GM15510 (cell line): ENCODE results near the gene ACAT2.

Source experiments
- POLR2A ChIP-seq: IDR thresholded peaks from 3 replicates; pipeline ENCODE4 v1.6.1; 2011; ENCODE audit warnings: borderline replicate concordance; ENCODE audit not compliant: insufficient read length; ENCODE audit errors: extremely low read depth

The ACAT2 gene

DNA sequence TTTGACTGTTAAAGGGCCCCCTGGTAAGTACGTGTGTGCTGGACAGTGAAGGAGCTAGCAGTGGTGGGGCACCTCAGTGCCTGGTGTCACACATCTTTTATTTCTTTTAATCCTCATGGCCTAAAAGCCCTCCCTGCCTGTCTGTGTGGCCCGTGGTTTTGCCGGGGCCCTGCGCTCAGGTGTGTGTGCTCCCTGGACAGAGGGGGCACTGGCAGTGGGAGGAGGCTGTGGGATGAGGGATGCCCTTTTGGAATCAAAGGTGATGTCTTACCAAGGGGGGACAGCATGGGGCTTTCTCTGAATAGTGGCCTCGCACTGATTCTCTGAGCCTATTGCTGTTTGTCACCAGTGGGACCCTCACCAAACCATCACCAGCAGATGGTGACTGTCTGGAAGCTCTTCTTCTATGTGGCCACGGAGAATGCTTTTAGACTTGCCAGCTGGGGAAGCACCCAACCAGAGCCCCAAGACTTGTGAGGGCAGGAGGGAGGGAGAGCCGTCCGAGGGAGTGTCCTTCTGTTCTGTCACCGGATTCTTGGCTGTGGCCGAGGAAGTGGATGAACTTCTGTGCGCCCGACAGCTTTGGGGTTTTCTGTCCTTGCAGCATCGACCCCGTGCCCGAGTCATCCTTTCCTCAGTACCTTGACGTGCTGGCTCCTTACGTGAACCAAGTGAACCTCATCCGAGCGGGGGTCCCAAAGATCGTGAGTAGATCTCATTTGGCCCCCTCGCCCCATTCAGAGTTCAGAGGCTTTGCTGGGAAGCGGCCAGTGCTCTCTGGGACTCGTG lies 56.3 kb downstream of the ACAT2 start:
- TF ChIP-seq POLR2A = no peak

DNA sequence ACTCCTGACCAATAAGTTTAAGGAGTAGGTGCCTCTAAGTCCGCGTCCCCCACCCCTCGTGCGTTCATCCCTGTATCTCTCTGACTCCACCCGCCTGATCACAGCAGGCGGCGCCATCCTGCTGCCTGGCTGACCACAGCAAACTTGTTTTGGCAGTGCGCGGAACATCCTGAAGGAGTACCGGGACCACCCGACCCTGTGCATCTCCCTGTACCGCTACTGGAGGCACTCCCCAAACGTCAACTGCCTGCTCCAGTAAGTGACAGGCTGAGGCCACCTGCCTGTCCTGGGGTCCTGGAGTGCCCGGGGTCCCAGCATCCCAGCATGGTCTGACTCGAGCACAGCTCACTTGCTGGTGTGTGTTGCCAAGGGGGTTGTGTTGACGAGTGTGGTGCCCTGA lies 57.3 kb downstream of the ACAT2 start:
- no peak for TF ChIP-seq POLR2A

DNA sequence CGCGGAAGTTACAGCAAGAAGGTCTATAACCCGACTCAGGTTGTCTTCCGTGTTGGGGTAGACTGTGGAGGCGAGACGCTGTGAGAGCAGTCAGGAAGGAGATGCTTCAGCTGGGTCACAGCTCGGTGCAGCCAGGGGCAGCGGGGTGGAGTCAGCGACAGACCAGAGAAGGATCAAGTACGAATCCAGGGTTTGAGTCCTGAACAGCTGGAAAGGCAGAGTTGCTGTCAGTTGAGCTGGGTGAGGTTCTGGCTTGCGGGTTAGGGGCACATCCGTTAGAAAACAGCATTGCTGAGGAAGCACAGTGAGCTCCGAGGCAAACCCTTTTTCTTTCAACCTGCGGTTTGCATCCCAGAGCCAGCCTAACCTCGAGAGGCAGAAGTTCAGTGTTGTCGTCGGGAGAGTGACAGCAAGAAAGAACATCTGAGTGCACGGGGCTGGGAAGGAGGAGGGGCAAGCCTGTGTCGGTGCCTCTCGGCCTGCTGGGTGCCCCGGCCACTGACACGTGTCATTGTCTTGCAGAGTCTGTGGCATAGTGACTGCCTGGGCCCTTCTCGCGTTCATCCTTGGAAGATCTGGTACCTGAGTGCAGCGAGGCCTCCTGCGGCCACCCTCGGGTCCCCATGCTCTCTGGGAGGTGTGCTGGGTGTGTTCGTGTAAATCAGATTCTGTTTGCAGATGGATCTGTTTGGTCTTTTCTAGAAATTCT lies 58.2 kb downstream of the ACAT2 start:
- TF ChIP-seq POLR2A = no peak

DNA sequence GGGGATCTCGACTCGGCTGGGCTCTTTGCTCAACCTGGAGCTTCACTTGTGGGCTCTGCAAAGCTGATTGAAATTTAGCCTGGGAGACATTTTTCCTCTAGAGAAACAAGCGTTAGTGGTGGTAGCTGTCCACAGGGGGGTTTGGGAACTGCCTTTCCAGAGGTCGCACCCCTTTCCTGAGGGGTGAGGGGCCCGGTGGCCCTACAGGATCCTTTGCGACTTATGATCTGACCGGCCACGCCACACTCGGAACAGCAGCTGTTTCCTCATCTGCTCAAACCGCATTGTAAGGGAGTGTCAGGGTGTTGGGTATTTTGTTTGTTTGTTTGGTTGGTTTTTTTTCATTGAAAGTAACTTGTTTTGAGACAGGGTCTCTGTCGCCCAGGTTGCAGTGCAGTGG lies 59.3 kb downstream of the ACAT2 start:
- no peak for TF ChIP-seq POLR2A

DNA sequence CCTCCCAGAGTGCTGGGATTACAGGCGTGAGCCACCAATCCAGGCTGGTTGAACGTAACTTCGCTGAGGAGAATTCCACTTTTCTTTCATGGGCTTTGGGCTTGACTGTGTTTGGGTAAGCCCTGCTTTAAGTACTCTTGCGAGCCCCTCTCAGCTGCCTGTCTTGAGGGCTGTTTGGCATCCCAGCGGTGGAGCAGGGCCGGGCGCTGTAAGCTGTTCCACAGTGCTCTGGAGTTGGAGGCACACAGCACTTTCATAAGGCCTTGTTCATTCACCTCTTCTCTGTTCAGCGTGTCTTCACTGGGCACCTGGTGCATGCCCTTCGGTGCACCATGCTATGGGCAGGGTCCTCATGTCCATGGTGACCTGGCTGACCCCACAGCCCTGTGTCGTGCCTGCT lies 59.9 kb downstream of the ACAT2 start:
- no peak for TF ChIP-seq POLR2A

DNA sequence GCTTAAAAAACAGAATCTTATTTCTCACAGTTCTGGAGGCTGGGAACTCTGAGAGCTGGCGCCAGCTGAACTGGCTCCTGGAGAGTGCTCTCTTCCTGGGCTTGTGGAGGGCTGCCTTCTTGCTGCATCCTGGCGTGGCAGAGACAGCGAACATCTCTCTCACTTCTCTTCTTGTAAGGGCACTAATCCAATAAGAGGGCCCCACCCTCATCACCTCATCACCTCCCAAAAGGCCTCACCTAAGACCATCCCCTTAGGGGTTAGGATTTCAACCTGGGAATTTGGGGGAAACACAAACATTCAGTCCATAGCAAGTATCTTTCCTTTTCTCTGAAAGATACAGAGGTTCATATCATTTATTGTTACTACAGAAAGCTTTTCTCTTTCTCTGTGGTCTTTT lies 62.1 kb downstream of the ACAT2 start:
- TF ChIP-seq POLR2A = no peak

- TF ChIP-seq POLR2A = no peak
Observed at GRCh38 chr6:159826004-159826403, 64.2 kb downstream of the ACAT2 start.

GRCh38 chr6:159826968-159827647 lies 65.3 kb downstream of the ACAT2 start:
- no peak for TF ChIP-seq POLR2A

GRCh38 chr6:159828074-159828473 lies 66.2 kb downstream of the ACAT2 start:
- no peak for TF ChIP-seq POLR2A
